Chondrocyte (in vitro differentiated cells): ENCODE measurements around the gene TAS2R38. TPM values are rescaled to one million over a fixed set of nuclear protein-coding genes. Genes with fewer than 3 reads are reported as not detected.

Experiments used
- DNase-seq: peaks from one replicate; pipeline ENCODE4 v3.0.0; 2021; ENCODE audit warnings: mixed read lengths, low spot score
- H3K27ac Mint-ChIP-seq: one replicate; pipeline ENCODE4 v1.8.0; 2021; ENCODE audit warnings: mild to moderate bottlenecking, moderate library complexity, mixed read lengths; ENCODE audit not compliant: unreplicated experiment
- H3K27me3 Mint-ChIP-seq: 2 replicates; pipeline ENCODE4 v1.8.0; 2021; ENCODE audit warnings: low read depth, mixed read lengths
- H3K36me3 Mint-ChIP-seq: 2 replicates; pipeline ENCODE4 v1.8.0; 2021; ENCODE audit warnings: low read depth, mixed read lengths
- H3K4me1 Mint-ChIP-seq: 2 replicates; pipeline ENCODE4 v1.8.0; 2021; ENCODE audit warnings: low read depth, mild to moderate bottlenecking, mixed read lengths
- H3K4me3 Mint-ChIP-seq: one replicate; pipeline ENCODE4 v1.8.0; 2021; ENCODE audit warnings: mild to moderate bottlenecking, moderate library complexity, mixed read lengths; ENCODE audit not compliant: unreplicated experiment
- H3K9me3 Mint-ChIP-seq: 2 replicates; pipeline ENCODE4 v1.8.0; 2021; ENCODE audit warnings: low read depth, mixed read lengths
- long read RNA-seq: library from polyadenylated mRNA; stranded (forward); transcript quantifications from one replicate; pipeline ENCODE4 v2.0.0, GENCODE V29; 2021
- total RNA-seq: library from RNA; stranded (reverse); gene quantifications from 3 replicates; pipeline ENCODE4 v1.2.1, GENCODE V29; 2021
- TF ChIP-seq, protein P1 (sequence below): fragments of 200-600 bp; sonication (generic); IDR thresholded peaks from 2 replicates; pipeline ENCODE4 v1.5.0; 2021; ENCODE audit warnings: antibody characterized with exemption, mild to moderate bottlenecking, moderate library complexity

The TAS2R38 gene
- total RNA-seq: not detected in 3 replicates
- long read RNA-seq: 0 reads

DNA sequence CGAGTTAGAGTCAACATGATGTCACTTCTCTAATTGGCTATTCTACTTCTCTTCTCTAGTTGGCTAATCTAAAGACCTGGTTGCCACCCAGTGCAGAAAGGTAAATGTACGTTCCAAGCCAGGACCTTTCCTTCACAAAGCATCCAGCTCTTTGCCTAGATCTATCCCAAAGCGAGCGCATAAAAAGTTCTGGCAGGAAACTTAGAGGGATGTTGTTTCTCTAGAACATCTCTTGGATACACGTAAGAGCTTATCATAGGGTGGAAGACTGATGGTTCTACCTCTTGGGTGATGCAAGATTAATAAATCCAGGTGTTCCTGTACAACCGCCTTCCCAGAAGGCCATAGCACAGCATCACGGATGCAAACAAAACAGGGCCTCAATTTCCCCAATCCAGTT is at the start of gene TAS2R38:
TAS2R38 (minus strand) TSS at position 101 of the 400 bp plus-strand sequence; CDS start at position 17, 84 bp downstream.
- DNase-seq: no peak
- H3K4me1 Mint-ChIP-seq: peaks cover 9% of the 10 kb centered on the region
- no peak within 1 kb of the TSS for H3K4me3 Mint-ChIP-seq
- H3K36me3 Mint-ChIP-seq: no peaks in the 10 kb centered on the region
- H3K27ac Mint-ChIP-seq: no peak within 1 kb of the TSS
- H3K27me3 Mint-ChIP-seq: peaks cover 26% of the 10 kb centered on the region
- TF ChIP-seq, protein P1, sequence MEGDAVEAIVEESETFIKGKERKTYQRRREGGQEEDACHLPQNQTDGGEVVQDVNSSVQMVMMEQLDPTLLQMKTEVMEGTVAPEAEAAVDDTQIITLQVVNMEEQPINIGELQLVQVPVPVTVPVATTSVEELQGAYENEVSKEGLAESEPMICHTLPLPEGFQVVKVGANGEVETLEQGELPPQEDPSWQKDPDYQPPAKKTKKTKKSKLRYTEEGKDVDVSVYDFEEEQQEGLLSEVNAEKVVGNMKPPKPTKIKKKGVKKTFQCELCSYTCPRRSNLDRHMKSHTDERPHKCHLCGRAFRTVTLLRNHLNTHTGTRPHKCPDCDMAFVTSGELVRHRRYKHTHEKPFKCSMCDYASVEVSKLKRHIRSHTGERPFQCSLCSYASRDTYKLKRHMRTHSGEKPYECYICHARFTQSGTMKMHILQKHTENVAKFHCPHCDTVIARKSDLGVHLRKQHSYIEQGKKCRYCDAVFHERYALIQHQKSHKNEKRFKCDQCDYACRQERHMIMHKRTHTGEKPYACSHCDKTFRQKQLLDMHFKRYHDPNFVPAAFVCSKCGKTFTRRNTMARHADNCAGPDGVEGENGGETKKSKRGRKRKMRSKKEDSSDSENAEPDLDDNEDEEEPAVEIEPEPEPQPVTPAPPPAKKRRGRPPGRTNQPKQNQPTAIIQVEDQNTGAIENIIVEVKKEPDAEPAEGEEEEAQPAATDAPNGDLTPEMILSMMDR: no peak
- no peaks in the 10 kb centered on the region for H3K9me3 Mint-ChIP-seq

- no peak for DNase-seq
- no peaks in the 10 kb centered on the region for H3K27me3 Mint-ChIP-seq
- no peaks in the 10 kb centered on the region for H3K36me3 Mint-ChIP-seq
- no peak overlapping the region for H3K27ac Mint-ChIP-seq
- H3K4me3 Mint-ChIP-seq: no peak overlapping the region
- peaks cover 9% of the 10 kb centered on the region for H3K4me1 Mint-ChIP-seq
- TF ChIP-seq, protein P1: no peak
- H3K9me3 Mint-ChIP-seq: no peaks in the 10 kb centered on the region
These were observed 44.6 kb upstream of the TAS2R38 start for GRCh38 chr7:142018154-142018553.

GRCh38 chr7:142017451-142017850 is 43.9 kb upstream of the TAS2R38 start:
- Mint-ChIP-seq H3K4me1 (peaks cover 14% of the 10 kb centered on the region), H3K36me3 (no peaks in the 10 kb centered on the region), H3K27ac (no peak overlapping the region), H3K27me3 (no peaks in the 10 kb centered on the region), H3K9me3 (no peaks in the 10 kb centered on the region), H3K4me3 (no peak overlapping the region)
- TF ChIP-seq, protein P1: no peak
- no peak for DNase-seq

GRCh38 chr7:142012825-142013511 is 39.4 kb upstream of the TAS2R38 start:
- H3K9me3 Mint-ChIP-seq: no peaks in the 10 kb centered on the region
- H3K36me3 Mint-ChIP-seq: no peaks in the 10 kb centered on the region
- no peak overlapping the region for H3K4me3 Mint-ChIP-seq
- DNase-seq: no peak
- peaks cover 14% of the 10 kb centered on the region for H3K4me1 Mint-ChIP-seq
- TF ChIP-seq, protein P1: peak; percentile 26
- no peak overlapping the region for H3K27ac Mint-ChIP-seq
- H3K27me3 Mint-ChIP-seq: peaks cover 3% of the 10 kb centered on the region

GRCh38 chr7:142010952-142011548 is 37.5 kb upstream of the TAS2R38 start:
- no peak overlapping the region for H3K4me3 Mint-ChIP-seq
- H3K4me1 Mint-ChIP-seq: peaks cover 8% of the 10 kb centered on the region
- H3K27me3 Mint-ChIP-seq: peaks cover 8% of the 10 kb centered on the region
- no peaks in the 10 kb centered on the region for H3K36me3 Mint-ChIP-seq
- no peak overlapping the region for H3K27ac Mint-ChIP-seq
- H3K9me3 Mint-ChIP-seq: no peaks in the 10 kb centered on the region
- TF ChIP-seq, protein P1: no peak
- no peak for DNase-seq
